Hepatocyte (in vitro differentiated cells): ENCODE measurements around the gene TMEM121. TPM values are rescaled to one million over a fixed set of nuclear protein-coding genes. Genes with fewer than 3 reads are reported as not detected.

Experiments used
- DNase-seq: peaks from one replicate; pipeline ENCODE4 v3.0.0-alpha.2; 2016; ENCODE audit warnings: low spot score
- H2AFZ ChIP-seq: fragments of 200-600 bp; sonication (generic); 2 replicates; pipeline ENCODE4 v1.6.0; 2016; ENCODE audit warnings: antibody characterized with exemption, mild to moderate bottlenecking
- H3K27ac ChIP-seq: fragments of 200-600 bp; sonication (generic); 2 replicates; pipeline ENCODE4 v1.5.1; 2016; ENCODE audit warnings: mild to moderate bottlenecking
- H3K27me3 ChIP-seq: fragments of 200-600 bp; sonication (generic); 2 replicates; pipeline ENCODE4 v1.6.1; 2016
- H3K36me3 ChIP-seq: fragments of 200-600 bp; sonication (generic); replicated peaks from 2 replicates; pipeline ENCODE4 v1.5.1; 2016; ENCODE audit warnings: low read depth; ENCODE audit not compliant: insufficient read depth
- H3K4me1 ChIP-seq: fragments of 200-600 bp; sonication (generic); 2 replicates; pipeline ENCODE4 v1.5.1; 2016; ENCODE audit warnings: mild to moderate bottlenecking, moderate library complexity; ENCODE audit not compliant: insufficient read depth
- H3K4me2 ChIP-seq: fragments of 200-600 bp; sonication (generic); 2 replicates; pipeline ENCODE4 v1.6.0; 2016
- H3K4me3 ChIP-seq: fragments of 200-600 bp; sonication (generic); 2 replicates; pipeline ENCODE4 v1.5.1; 2016; ENCODE audit warnings: mild to moderate bottlenecking
- H3K79me2 ChIP-seq: fragments of 200-600 bp; sonication (generic); 2 replicates; pipeline ENCODE4 v1.6.0; 2017; ENCODE audit warnings: mild to moderate bottlenecking
- H3K9me2 ChIP-seq: fragments of 200-600 bp; sonication (generic); replicated peaks from 2 replicates; pipeline ENCODE4 v1.6.0; 2017; ENCODE audit warnings: mild to moderate bottlenecking; ENCODE audit not compliant: insufficient read depth
- H3K9me3 ChIP-seq: fragments of 200-600 bp; sonication (generic); 2 replicates; pipeline ENCODE4 v1.5.1; 2016; ENCODE audit warnings: low read depth, mild to moderate bottlenecking
- H4K20me1 ChIP-seq: fragments of 200-600 bp; sonication (generic); 2 replicates; pipeline ENCODE4 v1.6.0; 2016; ENCODE audit warnings: mild to moderate bottlenecking; ENCODE audit not compliant: insufficient read depth, poor library complexity, severe bottlenecking
- CTCF ChIP-seq: fragments of 200-600 bp; sonication (generic); IDR thresholded peaks from 2 replicates; pipeline ENCODE4 v1.5.1; 2016; ENCODE audit warnings: antibody characterized with exemption, mild to moderate bottlenecking; ENCODE audit not compliant: poor library complexity
- EZH2 ChIP-seq: fragments of 200-600 bp; sonication (generic); IDR thresholded peaks from 2 replicates; pipeline ENCODE4 v1.6.1; 2016; ENCODE audit warnings: antibody characterized with exemption, mild to moderate bottlenecking, borderline replicate concordance
- EZH2phosphoT487 ChIP-seq: fragments of 200-600 bp; sonication (generic); IDR thresholded peaks from one replicate; pipeline ENCODE4 v1.6.1; 2018; ENCODE audit warnings: antibody characterized with exemption, mild to moderate bottlenecking, low read depth, moderate library complexity; ENCODE audit not compliant: unreplicated experiment, severe bottlenecking
- WGBS: methylation state at CpG from one replicate; pipeline ENCODE4 v1.1.6; 2016; ENCODE audit warnings: low lambda C conversion rate; ENCODE audit errors: missing lambda C conversion rate; 5-methylcytosine and 5-hydroxymethylcytosine counted together
- polyA plus RNA-seq: library from polyadenylated mRNA; unstranded; fragments of >200 nt; fragmentation: Nextera tagmentation; extraction: Ambion mirVana; gene quantifications from 2 replicates; pipeline ENCODE4 v1.2.1, GENCODE V29; 2016
- total RNA-seq: library from RNA; depleted of rRNA; stranded (reverse); fragments of >200 nt; gene quantifications from 2 replicates; pipeline ENCODE4 v1.2.3, GENCODE V29; 2014

The TMEM121 gene
- total and polyA plus RNA-seq, 2 experiments from 2014 or later, result 3.0 to 5.8 TPM

GRCh38 chr14:105527381-105527825 lies 1.0 kb downstream of the TMEM121 start:
- Histone ChIP-seq H3K27ac (no peak overlapping the region), H3K27me3 (no peaks in the 10 kb centered on the region), H3K9me2 (no peaks in the 10 kb centered on the region), H3K4me1 (no peaks in the 10 kb centered on the region), H3K79me2 (no peaks in the 10 kb centered on the region), H3K4me2 (peak overlapping the region; percentile 79), H3K4me3 (no peak overlapping the region), H3K36me3 (no peaks in the 10 kb centered on the region), H4K20me1 (no peaks in the 10 kb centered on the region), H2AFZ (no peak overlapping the region), H3K9me3 (no peaks in the 10 kb centered on the region)
- 81% methylated on average over 11 of the region's 23 CpGs for WGBS
- TF ChIP-seq CTCF (no peak), EZH2 (no peak), EZH2phosphoT487 (no peak)
- DNase-seq, result peak; percentile 3

DNA sequence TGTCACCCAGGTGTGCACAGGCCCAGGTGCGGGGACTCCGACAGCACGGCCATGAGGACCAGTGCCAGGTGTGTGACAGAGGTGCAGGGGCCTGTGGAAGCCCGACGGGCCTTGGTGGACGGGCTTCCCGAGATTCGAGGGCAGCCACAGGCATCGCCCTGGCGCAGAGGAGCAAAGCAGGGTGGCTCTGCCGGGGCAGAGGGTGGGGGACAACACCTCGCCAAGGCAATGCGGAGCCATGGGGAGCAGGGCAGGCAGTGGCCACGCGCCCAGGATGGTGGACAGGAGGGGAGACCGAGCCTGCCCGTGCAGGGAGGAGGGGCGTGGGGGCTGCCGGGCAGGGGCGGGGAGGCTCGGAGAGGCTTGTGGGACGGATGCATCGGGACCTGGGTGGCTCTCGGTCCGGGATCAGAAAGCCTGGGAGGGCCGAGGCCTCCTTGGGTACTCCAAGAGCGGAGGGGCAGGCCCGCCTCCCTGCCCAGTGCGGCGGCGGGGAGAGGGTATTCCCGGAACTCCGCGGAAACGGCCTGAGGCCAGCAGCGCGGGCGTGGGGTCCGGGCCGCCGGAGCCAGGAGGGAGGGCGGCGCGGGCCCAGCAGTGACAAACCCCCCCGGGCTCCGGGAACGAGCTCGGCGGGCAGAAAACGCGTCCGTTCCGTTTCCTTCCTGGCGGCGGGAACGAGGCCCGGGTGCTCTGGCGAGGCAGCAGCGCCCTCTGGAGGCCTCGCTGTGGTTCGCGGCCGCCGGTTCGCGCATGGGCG lies 1.6 kb downstream of the TMEM121 start:
- H3K4me1 ChIP-seq, result no peaks in the 10 kb centered on the region
- H3K4me2 ChIP-seq, result peak overlapping the region; percentile 79
- WGBS, result 27% methylated on average over 19 of the region's 67 CpGs
- TF ChIP-seq CTCF (peak; percentile 59), EZH2phosphoT487 (no peak), EZH2 (no peak)
- H3K27me3 ChIP-seq, result no peaks in the 10 kb centered on the region
- no peaks in the 10 kb centered on the region for H3K9me2 ChIP-seq
- no peaks in the 10 kb centered on the region for H3K36me3 ChIP-seq
- no peak overlapping the region for H3K4me3 ChIP-seq
- H4K20me1 ChIP-seq, result no peaks in the 10 kb centered on the region
- peak; percentile 75 for DNase-seq
- H3K27ac ChIP-seq, result no peak overlapping the region
- H3K9me3 ChIP-seq, result no peaks in the 10 kb centered on the region
- no peaks in the 10 kb centered on the region for H3K79me2 ChIP-seq
- H2AFZ ChIP-seq, result peak overlapping the region; percentile 66

GRCh38 chr14:105528586-105529318 lies 2.4 kb downstream of the TMEM121 start:
- H3K27ac ChIP-seq, result no peak overlapping the region

More at GRCh38 chr14:105528586-105529318, 2.4 kb downstream of the TMEM121 start:
- Histone ChIP-seq H3K79me2 (no peaks in the 10 kb centered on the region), H3K36me3 (no peaks in the 10 kb centered on the region), H2AFZ (no peak overlapping the region), H3K4me1 (no peaks in the 10 kb centered on the region), H3K4me3 (no peak overlapping the region), H3K27me3 (no peaks in the 10 kb centered on the region), H4K20me1 (no peaks in the 10 kb centered on the region), H3K9me2 (no peaks in the 10 kb centered on the region), H3K4me2 (peak overlapping the region; percentile 79), H3K9me3 (no peaks in the 10 kb centered on the region)
- peak; percentile 3 for DNase-seq
- TF ChIP-seq CTCF (no peak), EZH2phosphoT487 (no peak), EZH2 (no peak)
- WGBS, result 77% methylated on average over 72 of the region's 89 CpGs
